Measurements from ENCODE around the gene POM121C.
"Not testable (repeated sequence)": the region's sequence is repeated elsewhere in the genome, so short reads cannot be mapped to it uniquely, and the experiment has no call there.

POM121C gene

GRCh38 chr7:75439000-75439399 is 47.1 kb downstream of the POM121C start:
- in situ Hi-C loops (cut with MboI; ENCODE audit: low sequenced_read_pairs): not testable (repeated sequence)

- in situ Hi-C loops (cut with MboI; ENCODE audit: low sequenced_read_pairs): not testable (repeated sequence)
These were observed 62.6 kb downstream of the POM121C start for GRCh38 chr7:75423481-75423880.

DNA sequence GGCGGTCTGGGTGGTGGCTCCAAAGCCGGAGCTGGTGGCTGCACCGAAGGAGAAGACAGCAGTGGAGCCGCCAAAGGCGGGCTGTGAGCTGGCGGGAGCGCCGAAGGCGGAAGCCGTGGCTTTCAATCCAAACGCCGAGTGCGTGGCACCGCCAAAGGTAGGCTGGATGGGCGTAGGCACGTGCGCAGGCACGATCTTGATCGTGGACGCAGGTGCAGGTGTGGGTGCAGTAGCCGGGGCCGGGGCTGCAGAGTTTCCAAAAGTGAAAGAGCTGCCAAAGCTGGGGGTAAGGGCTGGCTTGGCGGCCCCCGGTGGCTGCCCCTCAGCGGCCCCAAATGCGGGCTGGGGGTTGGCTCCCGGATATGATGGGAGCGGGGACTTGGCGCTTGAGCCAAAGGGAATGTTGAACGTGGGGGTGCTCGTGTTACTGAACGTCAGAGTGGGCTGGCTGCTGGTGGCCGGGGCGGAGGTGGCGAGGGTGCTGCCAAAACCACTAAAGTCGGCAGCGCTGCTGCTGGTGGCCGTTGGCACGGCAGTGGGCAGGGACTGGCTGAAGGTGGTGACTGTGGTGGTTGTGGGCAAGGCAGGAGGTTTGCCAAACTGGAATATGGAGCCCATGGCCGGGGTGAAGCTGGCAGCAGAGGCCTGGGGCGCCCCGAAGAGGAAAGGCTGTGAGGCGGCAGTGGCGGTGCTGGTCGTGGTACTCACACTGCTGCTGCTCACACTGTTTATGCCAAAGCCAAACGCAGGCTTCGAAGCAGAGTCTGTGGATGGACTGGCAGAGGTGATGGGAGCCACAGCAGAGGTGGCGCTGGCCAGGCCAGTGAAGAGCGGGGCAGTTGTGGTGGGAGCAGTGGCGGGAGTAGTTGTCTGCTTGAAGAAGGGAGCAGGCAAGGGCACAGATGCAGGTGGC is 64.0 kb downstream of the POM121C start:
- in situ Hi-C loops (cut with MboI; ENCODE audit: low sequenced_read_pairs): not testable (repeated sequence)

GRCh38 chr7:75420152-75420551 is 65.9 kb downstream of the POM121C start:
- in situ Hi-C loops (cut with MboI; ENCODE audit: low sequenced_read_pairs): not testable (repeated sequence)

- in situ Hi-C loops (cut with MboI; ENCODE audit: low sequenced_read_pairs): not testable (repeated sequence)
These were observed 66.4 kb downstream of the POM121C start for GRCh38 chr7:75419693-75420092.

DNA sequence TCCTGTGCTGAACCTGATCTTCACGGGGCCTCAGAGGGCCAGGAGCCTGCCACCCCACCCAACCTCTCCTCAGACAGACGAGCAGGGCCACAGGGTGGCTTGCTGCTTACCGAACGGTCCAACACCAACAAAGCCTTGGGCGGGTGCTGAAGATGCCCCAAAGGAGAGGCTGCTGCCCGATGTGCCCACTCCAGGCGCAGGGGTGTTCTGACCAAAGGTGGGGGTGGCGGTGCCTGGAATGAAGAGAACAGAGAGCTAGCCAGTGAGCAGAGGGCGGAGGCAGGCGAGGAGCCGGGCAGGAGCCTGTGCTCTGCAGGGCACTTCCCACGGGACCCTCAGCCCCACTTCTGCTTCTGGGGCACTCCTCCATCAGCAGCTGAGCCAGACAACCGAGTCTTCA is 66.9 kb downstream of the POM121C start:
- in situ Hi-C loops (cut with MboI; ENCODE audit: low sequenced_read_pairs): not testable (repeated sequence)

- in situ Hi-C loops (cut with MboI; ENCODE audit: low sequenced_read_pairs): not testable (repeated sequence)
These were observed 67.7 kb downstream of the POM121C start for GRCh38 chr7:75418292-75418858.

GRCh38 chr7:75416787-75417186 is 69.3 kb downstream of the POM121C start:
- in situ Hi-C loops (cut with MboI; ENCODE audit: low sequenced_read_pairs): not testable (repeated sequence)

DNA sequence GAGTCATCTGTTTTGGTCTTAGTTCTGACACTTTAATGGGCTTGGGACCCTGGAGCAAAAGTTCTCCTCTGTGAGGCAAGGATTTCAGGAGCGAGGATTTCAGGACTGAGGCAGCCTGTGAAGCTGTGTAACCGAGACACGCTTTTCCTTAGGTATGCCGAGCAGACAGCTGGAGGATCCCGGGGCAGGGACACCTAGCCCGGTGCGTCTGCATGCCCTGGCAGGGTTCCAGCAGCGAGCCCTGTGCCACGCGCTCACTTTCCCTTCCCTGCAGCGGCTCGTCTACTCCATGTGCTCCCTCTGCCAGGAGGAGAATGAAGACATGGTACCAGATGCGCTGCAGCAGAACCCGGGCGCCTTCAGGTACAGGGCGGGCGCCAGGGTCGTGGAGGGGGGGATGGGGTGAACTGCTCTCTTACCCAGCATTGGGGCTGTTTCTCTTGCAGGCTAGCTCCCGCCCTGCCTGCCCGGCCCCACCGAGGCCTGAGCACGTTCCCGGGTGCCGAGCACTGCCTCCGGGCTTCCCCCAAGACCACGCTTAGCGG is 70.2 kb downstream of the POM121C start:
- in situ Hi-C loops (cut with MboI; ENCODE audit: low sequenced_read_pairs): not testable (repeated sequence)

GRCh38 chr7:75415428-75415817 is 70.7 kb downstream of the POM121C start:
- in situ Hi-C loops (cut with MboI; ENCODE audit: low sequenced_read_pairs): not testable (repeated sequence)

- in situ Hi-C loops (cut with MboI; ENCODE audit: low sequenced_read_pairs): not testable (repeated sequence)
These were observed 71.2 kb downstream of the POM121C start for GRCh38 chr7:75414708-75415427.

DNA sequence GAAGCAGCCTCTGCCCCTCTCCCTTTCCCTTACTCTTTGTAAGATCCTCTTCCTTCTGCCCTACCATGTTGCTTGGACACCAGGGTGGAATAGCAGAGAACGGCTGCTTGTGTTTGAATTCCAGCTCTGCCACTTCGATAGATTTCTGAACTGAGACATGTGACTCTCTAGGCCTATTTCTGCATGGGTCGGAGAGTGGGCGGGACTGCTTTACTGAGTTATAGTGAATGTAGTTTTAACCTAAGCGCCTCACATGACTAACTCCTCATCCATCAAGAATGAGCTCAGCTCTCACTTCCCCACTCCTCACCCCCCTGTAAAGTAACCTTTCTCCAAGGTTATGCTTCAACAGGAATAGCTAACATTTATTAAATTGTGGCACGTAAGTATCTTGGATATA is 71.9 kb downstream of the POM121C start:
- in situ Hi-C loops (cut with MboI; ENCODE audit: low sequenced_read_pairs): not testable (repeated sequence)

DNA sequence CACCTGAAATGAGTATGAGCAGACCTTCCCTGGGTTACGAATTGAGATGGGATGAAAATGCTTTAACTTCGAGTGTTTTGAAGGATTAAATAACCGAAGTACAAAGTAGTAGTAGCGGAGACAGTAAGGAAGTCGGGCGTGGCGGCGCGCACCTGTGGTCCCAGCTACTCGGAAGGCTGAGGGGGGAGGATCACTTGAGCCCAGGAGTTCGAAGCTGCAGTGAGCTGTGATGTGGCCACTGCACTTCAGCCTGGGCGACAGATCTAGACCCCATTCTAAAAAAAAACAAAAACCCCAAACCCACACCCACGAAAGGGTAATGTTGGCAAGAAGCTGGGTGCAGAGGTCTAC is 75.3 kb downstream of the POM121C start:
- in situ Hi-C loops (cut with MboI; ENCODE audit: low sequenced_read_pairs): not testable (repeated sequence)

GRCh38 chr7:75409880-75410822 is 75.9 kb downstream of the POM121C start:
- in situ Hi-C loops (cut with MboI; ENCODE audit: low sequenced_read_pairs): not testable (repeated sequence)

- in situ Hi-C loops (cut with MboI; ENCODE audit: low sequenced_read_pairs): not testable (repeated sequence)
These were observed 81.4 kb downstream of the POM121C start for GRCh38 chr7:75404663-75405062.

DNA sequence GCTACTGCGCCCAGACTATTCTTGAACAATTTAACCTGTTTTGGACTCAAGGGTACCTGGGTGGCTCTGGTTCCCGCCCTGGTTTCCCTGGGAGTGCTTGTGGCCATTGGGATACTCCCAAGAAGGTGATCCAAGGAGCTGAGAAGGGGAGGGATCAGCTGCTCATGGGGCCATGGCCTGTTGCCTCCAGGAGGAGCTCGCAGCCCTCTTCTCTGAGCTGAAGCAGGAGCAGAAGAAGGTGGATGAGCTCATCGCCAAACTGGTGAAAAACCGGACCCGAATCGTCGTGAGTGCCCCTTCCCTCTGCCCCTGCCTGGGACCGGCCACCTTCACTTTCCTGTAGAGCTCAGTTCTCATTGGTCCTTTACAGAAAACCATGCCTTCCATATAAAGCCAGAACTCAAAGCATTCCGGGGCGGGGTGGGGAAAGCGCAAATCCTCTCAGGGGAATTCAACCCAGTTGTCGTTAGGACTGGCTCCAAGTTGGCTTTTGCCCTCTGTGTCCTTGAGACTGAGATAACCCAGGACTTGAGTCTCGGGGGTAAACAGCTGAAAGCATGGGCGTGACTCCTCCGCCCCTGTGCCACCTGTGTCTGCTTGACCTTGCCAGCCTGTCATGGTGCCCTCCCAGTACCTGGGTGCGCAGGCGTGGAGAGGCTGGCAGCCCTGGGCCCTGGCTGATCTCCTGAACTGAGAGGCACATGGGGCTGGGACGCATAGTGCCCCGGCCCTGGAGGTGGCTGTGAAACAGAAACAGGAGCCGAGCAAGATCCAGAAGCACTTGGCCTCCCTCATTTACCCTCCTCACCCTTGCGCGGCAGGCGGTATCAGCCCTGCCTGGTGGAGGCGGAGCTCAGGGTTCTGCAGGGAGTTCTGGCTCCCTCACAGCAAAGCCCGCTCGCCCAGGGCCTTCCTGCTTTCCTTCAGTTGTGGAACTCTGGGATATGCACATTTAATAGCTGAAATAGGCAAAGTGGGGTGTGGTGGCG is 82.3 kb downstream of the POM121C start:
- in situ Hi-C loops (cut with MboI; ENCODE audit: low sequenced_read_pairs): not testable (repeated sequence)

GRCh38 chr7:75400575-75400974 is 85.5 kb downstream of the POM121C start:
- in situ Hi-C loops (cut with MboI; ENCODE audit: low sequenced_read_pairs): not testable (repeated sequence)

DNA sequence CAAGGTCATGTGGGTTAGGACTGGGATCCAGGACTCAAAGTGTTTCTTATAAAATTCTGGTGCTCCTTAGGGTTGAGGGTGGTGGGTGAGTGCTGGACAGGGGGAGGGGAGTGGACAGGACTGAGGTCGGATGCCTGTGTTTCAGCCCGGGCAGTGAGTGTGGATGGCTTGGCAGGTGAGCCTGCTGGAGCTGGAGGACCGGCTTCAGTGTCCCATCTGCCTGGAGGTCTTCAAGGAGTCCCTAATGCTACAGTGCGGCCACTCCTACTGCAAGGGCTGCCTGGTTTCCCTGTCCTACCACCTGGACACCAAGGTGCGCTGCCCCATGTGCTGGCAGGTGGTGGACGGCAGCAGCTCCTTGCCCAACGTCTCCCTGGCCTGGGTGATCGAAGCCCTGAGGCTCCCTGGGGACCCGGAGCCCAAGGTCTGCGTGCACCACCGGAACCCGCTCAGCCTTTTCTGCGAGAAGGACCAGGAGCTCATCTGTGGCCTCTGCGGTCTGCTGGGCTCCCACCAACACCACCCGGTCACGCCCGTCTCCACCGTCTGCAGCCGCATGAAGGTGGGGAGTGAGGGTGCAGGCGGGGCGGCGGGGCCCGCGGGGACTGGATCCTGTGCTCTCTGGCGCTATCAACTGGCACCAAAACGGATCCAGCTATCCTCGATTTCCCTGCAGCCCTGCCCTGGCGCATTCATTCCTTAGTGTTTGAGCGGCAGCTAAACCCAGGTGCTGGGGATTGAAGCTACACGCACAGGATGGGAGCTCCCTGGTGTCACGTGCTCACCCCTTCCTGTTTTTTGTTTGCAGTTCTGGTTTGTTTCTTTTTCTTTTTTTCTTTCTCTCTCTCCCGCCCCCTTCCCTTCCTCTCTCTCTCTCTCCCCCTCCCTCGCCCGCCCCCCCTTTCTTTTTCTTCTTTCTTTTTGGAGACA is 87.1 kb downstream of the POM121C start:
- in situ Hi-C loops (cut with MboI; ENCODE audit: low sequenced_read_pairs): not testable (repeated sequence)
